Heart left ventricle (tissue), 16 donors: ENCODE measurements around the gene RPL11. TPM values are rescaled to one million over a fixed set of nuclear protein-coding genes. Genes with fewer than 3 reads are reported as not detected.
A peak's percentile ranks its signal among the peaks of the same experiment; 100 is the strongest.

Experiments
- ATAC-seq, 4 donors: fragments of 200-7000 bp; cut with Tn5 transposase; one replicate each; pipeline ENCODE4 v1.9.1; 2020 to 2022; ENCODE audit warnings: moderate library complexity in 4 of 4, mild to moderate bottlenecking in 3 of 4, moderate number of reproducible peaks in 1 of 4
- DNase-seq, 5 donors: peaks; one replicate each; pipeline ENCODE4 v3.0.0-alpha.2; 2020
- H3K27ac ChIP-seq, 12 donors: fragments of 200-600 bp; sonication (generic) in 4 of 12; one replicate each; pipeline versions ENCODE4 v1.5.0 to v1.8.0; 2016 to 2022; ENCODE audit warnings: mild to moderate bottlenecking in 2 of 12
- H3K27me3 ChIP-seq, 9 donors: fragments of 200-600 bp; sonication (generic) in 2 of 9; one replicate each; pipeline versions ENCODE4 v1.5.1 to v1.8.0; 2016 to 2022; ENCODE audit warnings: mild to moderate bottlenecking in 3 of 9
- H3K36me3 ChIP-seq, 9 donors: fragments of 200-600 bp; sonication (generic) in 2 of 9; one replicate each; pipeline versions ENCODE4 v1.5.0 to v1.8.0; 2018 to 2022; ENCODE audit warnings: mild to moderate bottlenecking in 2 of 9
- H3K4me1 ChIP-seq, 12 donors: fragments of 200-600 bp; sonication (generic) in 4 of 12; one replicate each; pipeline versions ENCODE4 v1.5.0 to v1.8.0; 2016 to 2022; ENCODE audit warnings: mild to moderate bottlenecking in 3 of 12
- H3K4me3 ChIP-seq, 12 donors: fragments of 200-600 bp; sonication (generic) in 4 of 12; one replicate each; pipeline versions ENCODE4 v1.5.0 to v1.8.0; 2017 to 2022; ENCODE audit warnings: mild to moderate bottlenecking in 9 of 12, moderate library complexity in 4 of 12
- H3K9me3 ChIP-seq, 12 donors: fragments of 200-600 bp; sonication (generic) in 4 of 12; one replicate each; pipeline versions ENCODE4 v1.5.0 to v1.8.0; 2016 to 2022; ENCODE audit warnings: mild to moderate bottlenecking in 1 of 12
- CTCF ChIP-seq, 12 donors: fragments of 200-600 bp; sonication (generic) in 4 of 12; IDR thresholded peaks; one replicate each; pipeline versions ENCODE4 v1.5.0 to v1.8.0; 2018 to 2022; ENCODE audit warnings: antibody characterized with exemption in 12 of 12, mild to moderate bottlenecking in 5 of 12
- POLR2A ChIP-seq, 2 donors: fragments of 450-650 bp; IDR thresholded peaks; one replicate each; pipeline ENCODE4 v1.6.1; 2017; ENCODE audit warnings: antibody characterized with exemption in 2 of 2, mild to moderate bottlenecking in 2 of 2, moderate library complexity in 2 of 2
- WGBS, 4 donors: extraction: QIAGEN DNeasy Blood & Tissue Kit in 2 of 4; methylation state at CpG; one replicate each; pipeline versions ENCODE4 v1.1.5 to v1.1.7; 2013 to 2018; 5-methylcytosine and 5-hydroxymethylcytosine counted together
- intact Hi-C, 10 donors: fragments of 100-400 bp; cut with DNase I; formaldehyde crosslinking; loops; one replicate each; pipeline versions ENCODE4 v1.11.1 to v1.14.2; 2022
- long read RNA-seq, 3 donors: library from polyadenylated mRNA; unstranded; transcript quantifications; one replicate each; pipeline ENCODE4 v2.0.0, GENCODE V29; 2020 to 2021
- polyA plus RNA-seq, 2 donors: library from polyadenylated mRNA; stranded (reverse); fragments of 200-250 nt; gene quantifications; one replicate each; pipeline ENCODE4 v1.2.3, GENCODE V29; 2013
- total RNA-seq, 9 donors: library from RNA; depleted of rRNA in 2 of 9; stranded (reverse); fragments of >200 nt in 2 of 9; fragmentation: NEBNext Ultra II Directional in 3 of 9; extraction: Animal tissue kit (Norgen Biotek cat#: 25700) in 3 of 9; gene quantifications; one replicate each; pipeline versions ENCODE4 v1.1.0 to v1.2.4, GENCODE V29; 2016 to 2023
- donor health status: ischemic (EF 13 %, LVEDD 7.1; RV severe dilation, severe dysfunction).
- donor health status: healthy with polysubstance abuse.
- donor health status: DM: no; HTN: yes; CAD: no.
- donor health status: DM: no; HTN: no; CAD: no.
- donor health status: ischemic (EF 25% LVEDD 6.9; RV normal size, moderate dysfunction).
- donor health status: ischemic (EF 25% LVEDD 5.7; RV mildly dilated, moderate dysfunction).
- donor health status: healthy.
- donor health status: DM: yes; HTN: yes; CAD: no.
- donor health status: ischemic (EF 35%, LVEDD 5.7; RV mildly dilated, moderate dysfunction).
- donor health status: nonischemic (EF 11% LVEDD 7.7; RV severe dilation, severe dysfunction).
- donor health status: DM: yes; HTN: yes; CAD: no.
- donor health status: PGD.
- donor health status: ischemic (EF 29% LVEDD 5.4; RV normal size, mild dysfunction).
- donor health status: nonischemic (EF 23%, LVEDD 6.1; RV moderate dilation, normal function).

Gene RPL11
- total RNA-seq (100 to 1,000 TPM; 341 to 789 (median 680) TPM), polyA plus RNA-seq (1,000 to 10,000 TPM; 1,580 to 2,009 TPM)
- long read RNA-seq, donor 1, transcript RPL11-201 (6 exons, 660 nt): minor isoform, 37 of 400 reads
- long read RNA-seq, donor 1, transcript RPL11-206 (6 exons, 1,017 nt): major isoform, 222 of 400 reads
- long read RNA-seq, donor 1, transcript RPL11-203 (5 exons, 879 nt): minor isoform, 17 of 400 reads
- long read RNA-seq, donor 1, partial matches to known transcripts: 121 of 400 reads
- long read RNA-seq, donor 1, other reads (novel, unspliced or antisense): 3 of 400 reads
- long read RNA-seq, donor 2, transcript RPL11-206 (6 exons, 1,017 nt): major isoform, 232 of 354 reads
- long read RNA-seq, donor 2, transcript RPL11-201 (6 exons, 660 nt): minor isoform, 33 of 354 reads
- long read RNA-seq, donor 2, transcript RPL11-203 (5 exons, 879 nt): minor isoform, 15 of 354 reads
- long read RNA-seq, donor 2, partial matches to known transcripts: 62 of 354 reads
- long read RNA-seq, donor 2, other reads (novel, unspliced or antisense): 10 of 354 reads
- long read RNA-seq, donor 3, transcript RPL11-206 (6 exons, 1,017 nt): major isoform, 198 of 331 reads
- long read RNA-seq, donor 3, transcript RPL11-203 (5 exons, 879 nt): minor isoform, 18 of 331 reads
- long read RNA-seq, donor 3, transcript RPL11-201 (6 exons, 660 nt): minor isoform, 21 of 331 reads
- long read RNA-seq, donor 3, partial matches to known transcripts: 93 of 331 reads
- long read RNA-seq, donor 3, other reads (novel, unspliced or antisense): 1 of 331 reads

- Histone ChIP-seq H3K9me3 (peaks cover 0 to 6% (median 0%) of the 10 kb centered on the region in 12 donors), H3K4me1 (peaks cover 7 to 51% (median 43%) of the 10 kb centered on the region in 12 donors), H3K27ac (peak within 1 kb of the TSS; percentile 64 to 93 (median 81)), H3K36me3 (peaks cover 0 to 43% (median 38%) of the 10 kb centered on the region in 9 donors), H3K27me3 (no peaks in the 10 kb centered on the region), H3K4me3 (peak within 1 kb of the TSS; percentile 58 to 98 (median 82))
- TF ChIP-seq POLR2A (IDR thresholded peaks at IDR 0.05) (peak in 1 of 2 donors; percentile 57), CTCF (IDR thresholded peaks at IDR 0.05) (peak; percentile 69 to 94 (median 82))
- 0 to 1% (median 1%) methylated on average over 35 to 45 of the region's 45 CpGs for WGBS, 4 donors
- peak; percentile 99 to 100 (median 99) for ATAC-seq
- intact Hi-C loops: loop anchor here in 1 of 10 donors (5.0 kb wide), 1 partner anchor 51 kb away; the partner anchor contains the start of gene ELOA
- peak; percentile 92 to 96 (median 94) for DNase-seq
Measured at GRCh38 chr1:23691499-23692307, at the start of gene RPL11. Gene RPL11 (plus strand): TSS chr1:23691806. CDS start chr1:23691824, 18 bp downstream.

- no peak overlapping the region for H3K27ac ChIP-seq
- 45 to 51% (median 49%) methylated on average over 7 of the region's 7 CpGs for WGBS, 4 donors
- H3K36me3 ChIP-seq: no peaks in the 10 kb centered on the region
- H3K27me3 ChIP-seq: no peaks in the 10 kb centered on the region
- no peak for TF ChIP-seq POLR2A (IDR thresholded peaks at IDR 0.05)
- TF ChIP-seq CTCF (IDR thresholded peaks at IDR 0.05): no peak
- H3K4me1 ChIP-seq: peaks cover 0 to 17% (median 0%) of the 10 kb centered on the region in 12 donors
- no peaks in the 10 kb centered on the region for H3K9me3 ChIP-seq
- ATAC-seq (no peak), DNase-seq (no peak)
- H3K4me3 ChIP-seq: no peak overlapping the region
- intact Hi-C loops: loop anchor here in 1 of 10 donors (5.0 kb wide), 1 partner anchor 147 kb away; no protein-coding TSS in a partner anchor
Measured at GRCh38 chr1:23643736-23644554, 47.7 kb upstream of the RPL11 start.

- Histone ChIP-seq H3K27ac (no peak overlapping the region), H3K9me3 (no peaks in the 10 kb centered on the region), H3K4me3 (no peak overlapping the region), H3K4me1 (peaks cover 0 to 11% (median 0%) of the 10 kb centered on the region in 12 donors), H3K36me3 (no peaks in the 10 kb centered on the region), H3K27me3 (no peaks in the 10 kb centered on the region)
- ATAC-seq (no peak), DNase-seq (no peak)
- intact Hi-C loops: loop anchor here in 1 of 10 donors (5.0 kb wide), 1 partner anchor 147 kb away; no protein-coding TSS in a partner anchor
- 77 to 86% (median 84%) methylated on average over 5 of the region's 5 CpGs for WGBS, 4 donors
- TF ChIP-seq POLR2A (IDR thresholded peaks at IDR 0.05) (no peak), CTCF (IDR thresholded peaks at IDR 0.05) (no peak)
Measured at GRCh38 chr1:23644555-23644866, 47.1 kb upstream of the RPL11 start.
